OCI-LY7 (cell line): ENCODE measurements around the gene ARHGEF11.

Experiments used
- EZH2phosphoT487 ChIP-seq: fragments of 200-600 bp; sonication (generic); IDR thresholded peaks from 2 replicates; pipeline ENCODE4 v1.6.1; 2018; ENCODE audit warnings: low read depth, borderline replicate concordance, mild to moderate bottlenecking, mixed run types, antibody characterized with exemption, low read length, moderate library complexity, mixed read lengths
- TF ChIP-seq, protein P1 (sequence below): fragments of 200-600 bp; sonication (generic); conservative IDR thresholded peaks from 2 replicates; pipeline ENCODE4 v1.5.1; 2014; ENCODE audit warnings: mild to moderate bottlenecking, antibody characterized with exemption, low read length, moderate library complexity, mixed read lengths

- TF ChIP-seq, protein P1, sequence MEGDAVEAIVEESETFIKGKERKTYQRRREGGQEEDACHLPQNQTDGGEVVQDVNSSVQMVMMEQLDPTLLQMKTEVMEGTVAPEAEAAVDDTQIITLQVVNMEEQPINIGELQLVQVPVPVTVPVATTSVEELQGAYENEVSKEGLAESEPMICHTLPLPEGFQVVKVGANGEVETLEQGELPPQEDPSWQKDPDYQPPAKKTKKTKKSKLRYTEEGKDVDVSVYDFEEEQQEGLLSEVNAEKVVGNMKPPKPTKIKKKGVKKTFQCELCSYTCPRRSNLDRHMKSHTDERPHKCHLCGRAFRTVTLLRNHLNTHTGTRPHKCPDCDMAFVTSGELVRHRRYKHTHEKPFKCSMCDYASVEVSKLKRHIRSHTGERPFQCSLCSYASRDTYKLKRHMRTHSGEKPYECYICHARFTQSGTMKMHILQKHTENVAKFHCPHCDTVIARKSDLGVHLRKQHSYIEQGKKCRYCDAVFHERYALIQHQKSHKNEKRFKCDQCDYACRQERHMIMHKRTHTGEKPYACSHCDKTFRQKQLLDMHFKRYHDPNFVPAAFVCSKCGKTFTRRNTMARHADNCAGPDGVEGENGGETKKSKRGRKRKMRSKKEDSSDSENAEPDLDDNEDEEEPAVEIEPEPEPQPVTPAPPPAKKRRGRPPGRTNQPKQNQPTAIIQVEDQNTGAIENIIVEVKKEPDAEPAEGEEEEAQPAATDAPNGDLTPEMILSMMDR: no peak
- TF ChIP-seq EZH2phosphoT487: no peak
These were observed 135.9 kb downstream of the ARHGEF11 start for GRCh38 chr1:156909671-156910070.
